ENCODE data around the gene MYEOV. TPM values are rescaled to one million over a fixed set of nuclear protein-coding genes. Genes with fewer than 3 reads are reported as not detected.

The MYEOV gene
- total and polyA plus RNA-seq, 9 of the 15 experiments (the other 6 are each of a cell fraction or from before 2014, with no cell fraction given), result 10.2 to 133 (median 32.2) TPM

DNA sequence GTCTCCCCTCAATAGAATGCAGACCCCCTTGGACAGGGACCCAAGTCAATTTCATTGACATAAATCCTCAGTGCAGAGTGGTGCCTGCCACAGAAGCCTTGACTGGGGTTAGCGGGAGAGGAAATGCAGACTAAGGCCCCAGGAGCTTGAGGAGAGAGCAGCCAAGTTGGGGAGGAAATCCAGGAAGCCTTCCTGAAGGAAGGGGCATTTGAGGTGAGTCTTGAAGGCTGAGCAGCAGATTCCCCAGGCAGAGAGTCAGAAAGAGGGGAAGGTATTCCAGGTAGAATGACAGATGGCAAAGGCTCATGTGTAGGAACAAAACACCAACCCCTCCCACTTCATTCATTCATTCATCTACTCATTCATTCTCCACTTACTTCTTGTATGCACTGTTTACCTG lies 10.3 kb downstream of the MYEOV start (continued):
- no peak for TF ChIP-seq ZNF561 (CRISPR knock-in tag; conservative IDR thresholded peaks at IDR 0.05)

- H3K4me2 ChIP-seq (ENCODE audit: insufficient read depth, low read length), result no peak overlapping the region
- peaks cover 31 to 32% of the 10 kb centered on the region in 2 experiments for H3K4me1 ChIP-seq (replicated peaks in 1 of 2; ENCODE audit: control insufficient read depth in 2 of 2, insufficient read depth in 2 of 2, low read length in 2 of 2)
- TF ChIP-seq IRF1 (CRISPR knock-in tag; IDR thresholded peaks at IDR 0.05; ENCODE audit: borderline replicate concordance) (no peak), ZNF24 (IDR thresholded peaks at IDR 0.05) (0 out of 2 replicates have a peak, but pooled peaks have one; percentile 1)
- no peak overlapping the region for H2AFZ ChIP-seq (ENCODE audit: low read depth, low read length)
- CTCF ChIA-PET (ENCODE audit: low intra/inter-chr PET ratio), result interaction anchor here (0.6 kb wide), 1 partner anchor 1350 kb away, joined by 3 read pairs; no protein-coding TSS in a partner anchor
- BruUV-seq (replicated peaks), result no TSS peak
- H3K36me3 ChIP-seq (ENCODE audit: control insufficient read depth, insufficient read depth, low read length), result no peaks in the 10 kb centered on the region; the same call in 2 of the 3 replicates
- H4K20me1 ChIP-seq (replicated peaks; ENCODE audit: control insufficient read depth, insufficient read depth, low read length), result peaks cover 4% of the 10 kb centered on the region; the same call in 1 of the 2 replicates
- no peak for ATAC-seq
- H3K9me1 ChIP-seq (ENCODE audit: control insufficient read depth, insufficient read depth, low read length), result peaks cover 3% of the 10 kb centered on the region
- H3K9me3 ChIP-seq (replicated peaks; ENCODE audit: control insufficient read depth, insufficient read depth, low read depth, low read length), result no peaks in the 10 kb centered on the region
- no peaks in the 10 kb centered on the region for H3K27me3 ChIP-seq (ENCODE audit: control insufficient read depth in 2 of 2, insufficient read depth in 2 of 2, low read length in 2 of 2)
- intact Hi-C loops (cut with micrococcal nuclease), result no loop called here
- peaks cover 48% of the 10 kb centered on the region for H3K79me2 ChIP-seq (ENCODE audit: control insufficient read depth, insufficient read depth, low read length)
- DNase-seq (ENCODE audit: extremely low read depth in 1 of 4, low spot score in 3 of 4), result no peak
- FAIRE-seq, result no peak
- in situ Hi-C loops (cut with MboI), result no loop called here
- no peak overlapping the region for H3K4me3 ChIP-seq
- 58% methylated on average over 6 of the region's 6 CpGs for WGBS (ENCODE audit: insufficient coverage, low coverage, missing lambda C conversion rate)
- H3K27ac ChIP-seq (ENCODE audit: extremely low read depth, low read depth, low read length), result no peak overlapping the region
- no peak overlapping the region for H3K9ac ChIP-seq (ENCODE audit: insufficient read depth in 1 of 2, low read depth in 2 of 2, low read length in 2 of 2)
- POLR2A ChIA-PET, result interaction anchor here (0.6 to 1.4 kb wide), 3 partner anchors 11 to 138 kb away, joined by 3 to 4 read pairs (median 3); partner anchors contain the start of gene MYEOV
Observed at GRCh38 chr11:69304686-69305085, 10.7 kb downstream of the MYEOV start.

Data from K562 (cell line).